ENCODE measurements around the gene ZBED4.

DNA sequence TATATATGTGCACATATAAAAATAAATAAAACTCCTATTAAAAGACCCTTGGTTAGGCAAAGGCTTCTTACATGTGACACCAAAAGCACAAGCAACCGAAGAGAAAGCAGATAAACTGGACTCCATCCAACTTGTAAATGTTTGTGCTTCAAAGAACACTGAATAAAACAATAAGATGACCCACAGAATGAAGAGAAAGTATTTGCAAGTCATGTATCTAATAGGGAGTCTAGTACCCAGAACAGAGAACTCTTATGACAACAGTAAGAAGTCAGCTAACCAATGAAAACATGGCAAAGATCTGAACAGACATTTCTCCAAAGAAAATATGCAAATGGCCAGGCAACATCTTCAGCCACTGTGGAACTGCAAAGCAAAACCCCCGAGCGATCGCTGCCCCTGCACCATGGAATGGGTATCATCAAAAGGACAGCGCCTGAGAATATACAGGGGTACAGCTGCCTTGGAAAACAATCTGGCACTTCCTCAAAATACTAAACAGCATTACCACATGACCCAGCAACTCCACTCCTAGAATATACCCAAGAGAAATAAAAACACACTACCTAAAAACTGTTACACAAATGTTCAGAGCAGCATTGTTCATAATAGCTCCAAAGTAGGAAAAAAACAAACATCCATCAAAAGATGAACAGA, 43.2 kb upstream of the ZBED4 start:
- TF ChIP-seq POLR2A (IDR thresholded peaks at IDR 0.05; ENCODE audit: low read depth, low read length): no peak
- no peak for TF ChIP-seq POLR2AphosphoS5 (IDR thresholded peaks at IDR 0.05; ENCODE audit: low read depth, low read length)

Measured in GM12891 (cell line).